A549 (cell line): ENCODE results near the gene ZNF664.

Experiments
- CBX8 ChIP-seq: fragments of 200-600 bp; sonication (generic); IDR thresholded peaks from 2 replicates; pipeline ENCODE4 v1.6.1; 2016
- CTCF ChIP-seq: fragments of >200 bp; sonication (Bioruptor Twin); formaldehyde crosslinking; IDR thresholded peaks from 3 replicates; pipeline ENCODE4 v1.5.1; 2016
- EP300 ChIP-seq, 2 experiments: fragments of >200 bp; sonication (Bioruptor Twin); formaldehyde crosslinking; IDR thresholded peaks; 2 replicates in 1 of 2; 3 replicates in 1 of 2; pipeline ENCODE4 v1.6.1; 2016 to 2017
- FOXS1 ChIP-seq: fragments of 250-450 bp; sonication (Bioruptor Pico); IDR thresholded peaks from 2 replicates; pipeline ENCODE4 v1.5.0; 2020; ENCODE audit warnings: mild to moderate bottlenecking, moderate library complexity
- HMGXB4 ChIP-seq: fragments of 250-450 bp; sonication (Bioruptor Pico); IDR thresholded peaks from 2 replicates; pipeline ENCODE4 v1.5.0; 2021; ENCODE audit warnings: mild to moderate bottlenecking, moderate library complexity, borderline replicate concordance
- KDM1A ChIP-seq: fragments of 200-600 bp; sonication (generic); IDR thresholded peaks from 2 replicates; pipeline ENCODE4 v1.6.1; 2016; ENCODE audit warnings: low read depth, mild to moderate bottlenecking
- MAFK ChIP-seq: fragments of 450-650 bp; IDR thresholded peaks from 2 replicates; pipeline ENCODE4 v1.6.1; 2014; ENCODE audit not compliant: partially characterized antibody
- POLR2A ChIP-seq: IDR thresholded peaks from 2 replicates; pipeline ENCODE4 v1.6.1; 2012; ENCODE audit warnings: mild to moderate bottlenecking, low read length
- REST ChIP-seq: fragments of 200-600 bp; sonication (generic); IDR thresholded peaks from 2 replicates; pipeline ENCODE4 v1.6.1; 2016; ENCODE audit warnings: antibody characterized with exemption, mild to moderate bottlenecking, moderate library complexity
- TF ChIP-seq, protein P1 (sequence below): IDR thresholded peaks from 2 replicates; pipeline ENCODE4 v1.6.1; 2012

DNA sequence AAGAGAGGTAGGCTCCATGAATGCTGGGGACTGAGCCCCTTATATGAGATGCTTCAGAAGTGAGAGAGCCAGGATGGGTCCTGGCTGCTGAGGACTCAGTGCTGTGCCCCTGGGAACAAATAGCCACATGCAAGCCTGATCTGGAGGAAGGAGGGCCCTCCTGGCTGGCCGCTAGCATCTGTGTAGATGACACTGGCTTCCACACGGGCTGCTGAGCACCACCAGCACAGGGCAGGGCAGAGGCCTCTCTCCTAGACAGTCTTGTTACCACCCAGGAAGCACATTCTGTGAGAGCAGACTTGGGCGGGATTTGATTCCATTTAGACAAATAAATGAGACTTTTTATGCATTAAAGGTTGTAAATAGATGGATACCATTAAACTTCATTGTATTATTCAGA is 48.0 kb downstream of the ZNF664 start:
- TF ChIP-seq FOXS1 (CRISPR knock-in tag) (no peak), KDM1A (no peak), CTCF (no peak), REST (no peak), POLR2A (no peak), HMGXB4 (no peak), CBX8 (no peak), MAFK (no peak), EP300 (IDR thresholded peaks at IDR 0.05) (no peak)
- TF ChIP-seq, protein P1, sequence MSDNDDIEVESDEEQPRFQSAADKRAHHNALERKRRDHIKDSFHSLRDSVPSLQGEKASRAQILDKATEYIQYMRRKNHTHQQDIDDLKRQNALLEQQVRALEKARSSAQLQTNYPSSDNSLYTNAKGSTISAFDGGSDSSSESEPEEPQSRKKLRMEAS, result no peak
